Suprapubic skin (tissue), 3 donors: Measurements from ENCODE around the gene GARIN5B.

Source experiments
- CTCF ChIP-seq, 2 donors: fragments of 200-600 bp in 1 of 2; fragments of 450-650 bp in 1 of 2; sonication (generic) in 1 of 2; IDR thresholded peaks; one replicate each; pipeline ENCODE4 v1.5.1; 2016 to 2019; ENCODE audit warnings: antibody characterized with exemption in 2 of 2, mild to moderate bottlenecking in 1 of 2, moderate library complexity in 1 of 2
- POLR2AphosphoS5 ChIP-seq, 3 donors: sonication (generic); formaldehyde crosslinking; IDR thresholded peaks; one replicate each; pipeline ENCODE4 v1.6.1; 2017; ENCODE audit warnings: antibody characterized with exemption in 3 of 3

- TF ChIP-seq CTCF (IDR thresholded peaks at IDR 0.05) (no peak), POLR2AphosphoS5 (IDR thresholded peaks at IDR 0.05) (no peak)
These were observed 8.3 kb downstream of the GARIN5B start, which contains the start of gene COX6B2 for GRCh38 chr19:55354698-55355212.
